HG03520 (cell line): ENCODE measurements around the gene FTO.

ENCODE experiments used
- ATAC-seq: cut with Tn5 transposase; IDR thresholded peaks from one replicate; pipeline ENCODE4 v1.9.1; 2021; ENCODE audit warnings: mild to moderate bottlenecking, moderate library complexity; ENCODE audit not compliant: unreplicated experiment

The FTO gene

GRCh38 chr16:53952215-53953208, 248.6 kb downstream of the FTO start:
- ATAC-seq = no peak

GRCh38 chr16:53953336-53953735, 249.4 kb downstream of the FTO start:
- ATAC-seq = no peak

GRCh38 chr16:53955221-53955875, 251.4 kb downstream of the FTO start:
- no peak for ATAC-seq

- no peak for ATAC-seq
Measured at GRCh38 chr16:53958341-53958880, 254.5 kb downstream of the FTO start.

- no peak for ATAC-seq
Measured at GRCh38 chr16:53960050-53960812, 256.3 kb downstream of the FTO start.

- no peak for ATAC-seq
Measured at GRCh38 chr16:53960954-53961616, 257.1 kb downstream of the FTO start.

- no peak for ATAC-seq
Measured at GRCh38 chr16:53962041-53962440, 258.1 kb downstream of the FTO start.

- ATAC-seq = no peak
Measured at GRCh38 chr16:53964145-53964790, 260.3 kb downstream of the FTO start.

GRCh38 chr16:53966821-53967571, 263.0 kb downstream of the FTO start:
- ATAC-seq = no peak

- no peak for ATAC-seq
Measured at GRCh38 chr16:53967572-53967971, 263.6 kb downstream of the FTO start.

- no peak for ATAC-seq
Measured at GRCh38 chr16:53968454-53968853, 264.5 kb downstream of the FTO start.

GRCh38 chr16:53968896-53969295, 264.9 kb downstream of the FTO start:
- ATAC-seq = no peak

GRCh38 chr16:53971616-53972015, 267.7 kb downstream of the FTO start:
- ATAC-seq = no peak

GRCh38 chr16:53973021-53973420, 269.1 kb downstream of the FTO start:
- no peak for ATAC-seq

GRCh38 chr16:53974484-53975080, 270.6 kb downstream of the FTO start:
- ATAC-seq = no peak

GRCh38 chr16:53980675-53981074, 276.7 kb downstream of the FTO start:
- ATAC-seq = no peak

GRCh38 chr16:53982631-53983042, 278.7 kb downstream of the FTO start:
- ATAC-seq = no peak

- no peak for ATAC-seq
Measured at GRCh38 chr16:53984936-53985335, 281.0 kb downstream of the FTO start.

GRCh38 chr16:53985861-53986260, 281.9 kb downstream of the FTO start:
- ATAC-seq = no peak
